HepG2 (cell line): ENCODE measurements around the gene C20orf202. TPM values are rescaled to one million over a fixed set of nuclear protein-coding genes. Genes with fewer than 3 reads are reported as not detected.

Experiments
- ATAC-seq: fragments of 200-7000 bp; cut with Tn5 transposase; 3 replicates; pipeline ENCODE4 v1.9.1; 2020; ENCODE audit warnings: mild to moderate bottlenecking, moderate library complexity
- BruUV-seq: library from RNA; stranded (reverse); fragments of 400-500 nt; replicated peaks from 2 replicates; lab custom pipeline; 2021; lab: Mats Ljungman, UMichigan
- CTCF ChIA-PET: fragments of 300-600 bp; formaldehyde crosslinking; extraction: SDS; loops from one replicate; lab custom pipeline; 2021; ENCODE audit warnings: low total read pairs, inconsistent platforms, low intra/inter-chr PET ratio; lab: Yijun Ruan, JAX
- POLR2A ChIA-PET: fragments of 350-600 bp; sonication (Branson Sonifier 250); formaldehyde crosslinking; loops from one replicate; lab custom pipeline; 2020; ENCODE audit warnings: antibody characterized with exemption, inconsistent platforms; lab: Yijun Ruan, JAX
- DNase-seq: peaks from one replicate; pipeline ENCODE4 v3.0.0-alpha.2; 2015; ENCODE audit warnings: low spot score
- FAIRE-seq: peaks from 3 replicates; lab custom pipeline; 2011; peaks lifted over from hg19 to GRCh38; lab: Jason Lieb, UNC
- H2AFZ ChIP-seq: one replicate; pipeline ENCODE4 v1.6.1; 2011; ENCODE audit warnings: low read length, inconsistent platforms
- H3K27ac ChIP-seq: fragments of 300-600 bp; 3 replicates; pipeline ENCODE4 v1.8.0; 2011; ENCODE audit warnings: mixed run types, mild to moderate bottlenecking, mixed read lengths, low read length, inconsistent platforms; ENCODE audit not compliant: insufficient read depth; ENCODE audit errors: extremely low read length
- H3K27me3 ChIP-seq, 2 experiments: fragments of 200-600 bp in 1 of 2; 2 replicates in 1 of 2; 3 replicates in 1 of 2; pipeline versions ENCODE4 v1.6.0 to v1.8.0; 2011; ENCODE audit warnings: low read length in 2 of 2, mild to moderate bottlenecking in 2 of 2, moderate library complexity in 2 of 2, inconsistent platforms in 1 of 2; ENCODE audit not compliant: insufficient read depth in 2 of 2, control insufficient read depth in 1 of 2
- H3K36me3 ChIP-seq, 2 experiments: fragments of 200-600 bp in 1 of 2; replicated peaks in 1 of 2; 2 replicates in 1 of 2; 3 replicates in 1 of 2; pipeline versions ENCODE4 v1.5.1 to v1.8.0; 2011; ENCODE audit warnings: low read length in 2 of 2, inconsistent platforms in 1 of 2; ENCODE audit not compliant: insufficient read depth in 2 of 2, control insufficient read depth in 1 of 2
- H3K4me1 ChIP-seq: 2 replicates; pipeline ENCODE4 v1.5.1; 2012; ENCODE audit warnings: low read length, inconsistent platforms; ENCODE audit not compliant: insufficient read depth
- H3K4me2 ChIP-seq: 2 replicates; pipeline ENCODE4 v1.6.0; 2011; ENCODE audit warnings: low read depth, low read length, inconsistent platforms
- H3K4me3 ChIP-seq, 3 experiments: fragments of 200-600 bp in 1 of 3; sonication (generic), shearing (Covaris generic) in 1 of 3; replicated peaks in 1 of 3; 2 replicates each; pipeline ENCODE4 v1.5.1; 2011 to 2016; ENCODE audit warnings: low read length in 3 of 3, inconsistent platforms in 2 of 3, low read depth in 2 of 3, mild to moderate bottlenecking in 2 of 3, control low read depth in 1 of 3, mixed read lengths in 1 of 3; ENCODE audit not compliant: insufficient read depth in 1 of 3
- H3K79me2 ChIP-seq: one replicate; pipeline ENCODE4 v1.6.1; 2011; ENCODE audit warnings: low read length, inconsistent platforms; ENCODE audit not compliant: insufficient read depth
- H3K9ac ChIP-seq: 2 replicates; pipeline ENCODE4 v1.6.0; 2011; ENCODE audit warnings: mild to moderate bottlenecking, low read depth, low read length, inconsistent platforms; ENCODE audit not compliant: insufficient read depth
- H3K9me3 ChIP-seq: 2 replicates; pipeline ENCODE4 v1.5.1; 2012; ENCODE audit warnings: mild to moderate bottlenecking, low read length
- H4K20me1 ChIP-seq: 2 replicates; pipeline ENCODE4 v1.6.0; 2011; ENCODE audit warnings: inconsistent platforms, mild to moderate bottlenecking, low read length, moderate library complexity; ENCODE audit not compliant: insufficient read depth
- FOXO4 ChIP-seq: sonication (generic); formaldehyde crosslinking; conservative IDR thresholded peaks from 2 replicates; pipeline ENCODE4 v1.8.1; 2023; ENCODE audit warnings: missing genetic modification reagents
- MYNN ChIP-seq: sonication (generic); formaldehyde crosslinking; IDR thresholded peaks from 2 replicates; pipeline ENCODE4 v1.4.0; 2020; ENCODE audit warnings: mild to moderate bottlenecking, low read depth, missing genetic modification reagents
- NR1H2 ChIP-seq: sonication (generic); formaldehyde crosslinking; IDR thresholded peaks from 2 replicates; pipeline ENCODE4 v1.8.1; 2022; ENCODE audit warnings: low read depth, missing genetic modification reagents, borderline replicate concordance
- POLR2A ChIP-seq, 2 experiments: IDR thresholded peaks; 2 replicates each; pipeline ENCODE4 v1.6.1; 2011; ENCODE audit warnings: low read depth in 2 of 2, low read length in 2 of 2, mild to moderate bottlenecking in 1 of 2, moderate library complexity in 1 of 2; ENCODE audit not compliant: insufficient read depth in 1 of 2
- RFX1 ChIP-seq: fragments of 450-650 bp; IDR thresholded peaks from 2 replicates; pipeline ENCODE4 v1.6.1; 2017
- ZNF670 ChIP-seq: sonication (generic); formaldehyde crosslinking; IDR thresholded peaks from 2 replicates; pipeline ENCODE4 v1.8.0; 2022; ENCODE audit warnings: mild to moderate bottlenecking, missing genetic modification reagents, borderline replicate concordance
- WGBS: methylation state at CpG from one replicate; pipeline ENCODE4 v1.1.6; 2017; ENCODE audit warnings: low lambda C conversion rate; 5-methylcytosine and 5-hydroxymethylcytosine counted together
- in situ Hi-C: cut with HindIII; loops from 2 replicates; pipeline ENCODE4 v1.10.0; 2017; ENCODE audit warnings: low pct_unique_long_range_greater_than_20kb; ENCODE audit not compliant: extremely low pct_ligation_motif_present
- intact Hi-C: fragments of 100-400 bp; cut with micrococcal nuclease; formaldehyde crosslinking; loops from one replicate; pipeline ENCODE4 v1.10.0; 2022; ENCODE audit not compliant: unreplicated experiment
- polyA plus RNA-seq, 8 experiments: library from polyadenylated mRNA; depleted of rRNA in 3 of 8; stranded (reverse) in 7 of 8; unstranded in 1 of 8; fragments of >200 nt; fragmentation: Illumina TruSeq in 4 of 8; extraction: Trizol in 4 of 8; gene quantifications; 2 replicates each; pipeline versions ENCODE4 v1.2.1 to v1.2.3, GENCODE V29; 2011 to 2016; ENCODE audit warnings: low read depth in 4 of 8, missing spikeins in 1 of 8, mixed read lengths in 1 of 8; ENCODE audit not compliant: insufficient read depth in 1 of 8
- total RNA-seq, 5 experiments: library from RNA; depleted of rRNA; stranded (reverse); fragments of >200 nt; fragmentation: Illumina TruSeq; extraction: Trizol; gene quantifications; 2 replicates each; pipeline ENCODE4 v1.2.3, GENCODE V29; 2016; ENCODE audit warnings: low read depth in 1 of 5

The C20orf202 gene
- total and polyA plus RNA-seq, 2 of the 13 experiments (the other 11 are each of a cell fraction or from before 2014, with no cell fraction given): 0.20 to 1.2 TPM

- TF ChIP-seq NR1H2 (CRISPR knock-in tag) (no peak), MYNN (no peak)
Observed at GRCh38 chr20:1173698-1174097, 29.6 kb upstream of the C20orf202 start (continued).

- BruUV-seq: no TSS peak
- Histone ChIP-seq H4K20me1 (peaks cover 20% of the 10 kb centered on the region; the same call in 1 of the 2 replicates), H3K36me3 (peaks cover 13 to 23% of the 10 kb centered on the region in 2 experiments), H3K9me3 (no peaks in the 10 kb centered on the region), H3K4me3 (no peak overlapping the region), H3K27me3 (no peaks in the 10 kb centered on the region), H3K4me2 (no peak overlapping the region), H3K4me1 (0 out of 2 replicates have a peak, but pooled peaks cover 7% of the 10 kb centered on the region), H3K79me2 (no peaks in the 10 kb centered on the region), H3K9ac (no peak overlapping the region), H3K27ac (no peak overlapping the region), H2AFZ (no peak overlapping the region)
- intact Hi-C loops (no loop called here), in situ Hi-C loops (no loop called here)
- FAIRE-seq: no peak
- peak; percentile 4; the same call in 1 of the 3 replicates for ATAC-seq
- ChIA-PET CTCF (no interaction called here), POLR2A (no interaction called here)
- DNase-seq: no peak
- TF ChIP-seq POLR2A (IDR thresholded peaks at IDR 0.05; ENCODE audit: insufficient read depth in 1 of 2, low read depth in 2 of 2, low read length in 2 of 2) (peak in 1 of 2 experiments; percentile 24; a peak in 1 of 4 replicates), FOXO4 (CRISPR knock-in tag) (0 out of 2 replicates have a peak, but pooled peaks have one; percentile 78), RFX1 (no peak), ZNF670 (CRISPR knock-in tag) (no peak)
- WGBS: 93% methylated on average over 8 of the region's 8 CpGs
Observed at GRCh38 chr20:1174787-1175186, 28.5 kb upstream of the C20orf202 start.
